Left renal cortex interstitium (tissue), 4 donors: ENCODE results near the gene TARM1. TPM values are rescaled to one million over a fixed set of nuclear protein-coding genes. Genes with fewer than 3 reads are reported as not detected.

ENCODE experiments used
- DNase-seq, 4 donors: peaks; one replicate each; pipeline ENCODE4 v3.0.0-alpha.2; 2013; ENCODE audit warnings: low read depth in 4 of 4, low spot score in 2 of 4, missing footprints in 1 of 4
- polyA plus RNA-seq, 4 donors: library from polyadenylated mRNA; unstranded; fragments of 120-200 nt; gene quantifications; one replicate each; pipeline ENCODE4 v1.2.1, GENCODE V29; 2013; ENCODE audit not compliant: insufficient read length in 4 of 4

TARM1 gene
- polyA plus RNA-seq: under 1 TPM in 2 of 4 donors, not detected in 2; 0.22 to 0.33 TPM

DNA sequence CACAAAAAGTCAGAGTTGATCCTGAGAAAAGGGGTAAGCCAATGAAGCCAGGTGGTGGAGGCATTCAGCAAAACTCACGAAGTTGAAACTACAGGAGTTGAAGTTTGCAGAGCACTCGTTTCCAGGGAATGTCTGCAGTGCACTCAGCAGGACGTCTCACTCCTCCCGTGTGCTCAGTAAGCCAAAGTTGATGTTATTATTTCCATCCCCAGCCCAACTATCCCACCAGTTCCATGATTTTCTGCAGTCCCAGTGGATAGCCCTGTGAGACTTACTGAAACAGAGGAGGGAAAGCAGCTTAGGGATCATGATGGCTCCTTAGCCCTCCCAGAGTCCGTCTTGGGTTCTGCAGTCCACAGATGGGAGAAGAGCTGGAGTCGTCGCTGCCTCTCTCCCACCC, at the start of gene TARM1:
TARM1 (minus strand) TSS at position 334 of the 400 bp plus-strand sequence; CDS start at position 309, 25 bp downstream.
- no peak for DNase-seq

DNA sequence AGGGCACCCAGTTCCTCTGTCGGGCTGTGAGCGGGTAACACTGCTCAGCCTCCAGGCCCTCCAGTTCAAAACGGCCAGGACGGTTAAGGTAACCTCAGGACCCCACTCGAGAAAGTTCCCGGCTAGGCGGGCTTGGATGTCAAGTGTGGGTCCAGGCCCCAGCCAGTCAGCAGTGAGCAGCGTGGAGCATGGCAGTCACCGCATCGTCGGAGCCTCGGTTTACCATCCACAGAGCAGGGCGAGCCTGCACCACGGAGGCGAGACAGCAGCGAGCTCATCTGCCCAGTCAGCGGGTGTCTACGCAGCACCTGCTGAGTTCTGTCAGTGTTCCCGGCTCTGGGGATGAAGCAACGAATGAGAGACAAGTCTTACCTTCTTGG, 48.4 kb upstream of the TARM1 start:
- DNase-seq: no peak

DNA sequence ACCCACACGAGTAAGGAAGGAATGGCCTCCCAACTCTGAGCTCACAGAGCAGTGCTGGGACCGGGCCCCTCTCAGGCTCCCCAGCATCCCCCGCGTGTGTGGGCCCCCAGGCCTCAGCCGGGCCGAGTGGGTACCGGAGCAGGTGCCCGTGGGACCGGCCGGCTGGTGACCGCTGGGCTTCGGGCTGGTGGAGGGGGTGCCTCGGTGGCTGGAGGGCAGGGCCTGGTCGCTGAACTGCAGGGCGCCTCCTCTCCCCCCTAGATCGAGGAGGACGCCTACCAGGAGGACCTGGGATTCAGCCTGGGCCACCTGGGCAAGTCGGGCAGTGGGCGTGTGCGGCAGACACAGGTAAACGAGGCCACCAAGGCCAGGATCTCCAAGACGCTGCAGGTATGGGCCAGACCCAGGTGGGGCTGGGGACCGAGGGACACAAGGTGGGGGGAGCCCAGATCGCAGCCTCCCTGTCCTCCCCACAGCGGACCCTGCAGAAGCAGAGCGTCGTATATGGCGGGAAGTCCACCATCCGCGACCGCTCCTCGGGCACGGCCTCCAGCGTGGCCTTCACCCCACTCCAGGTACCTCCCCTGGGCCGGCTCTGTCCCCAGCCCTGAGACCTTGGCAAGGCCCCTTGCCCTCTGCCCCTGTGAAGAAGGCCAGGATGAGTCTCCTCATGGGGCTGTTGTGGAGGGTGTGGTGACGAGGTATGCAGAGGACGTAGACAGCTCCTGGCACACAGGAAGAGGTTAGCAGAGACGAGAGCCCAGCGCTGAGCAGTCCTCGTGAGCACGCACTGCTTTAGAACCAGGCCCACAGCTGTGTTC, 47.8 kb upstream of the TARM1 start:
- DNase-seq: no peak

DNA sequence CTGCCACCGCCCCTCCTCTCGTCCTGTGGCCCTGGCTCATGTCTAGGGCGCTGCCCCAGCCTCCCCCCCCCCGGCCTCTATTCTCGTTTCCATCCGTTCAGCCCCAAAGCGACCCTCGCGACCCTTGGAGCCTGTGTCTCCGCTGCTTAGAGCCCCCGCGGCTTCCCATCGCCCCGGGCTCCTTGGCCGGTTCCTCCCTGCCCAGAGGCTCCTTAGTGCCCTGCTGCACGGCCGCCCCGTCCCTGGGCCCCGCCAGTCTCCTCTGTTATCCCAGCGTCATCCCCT, 47.2 kb upstream of the TARM1 start:
- no peak for DNase-seq

DNA sequence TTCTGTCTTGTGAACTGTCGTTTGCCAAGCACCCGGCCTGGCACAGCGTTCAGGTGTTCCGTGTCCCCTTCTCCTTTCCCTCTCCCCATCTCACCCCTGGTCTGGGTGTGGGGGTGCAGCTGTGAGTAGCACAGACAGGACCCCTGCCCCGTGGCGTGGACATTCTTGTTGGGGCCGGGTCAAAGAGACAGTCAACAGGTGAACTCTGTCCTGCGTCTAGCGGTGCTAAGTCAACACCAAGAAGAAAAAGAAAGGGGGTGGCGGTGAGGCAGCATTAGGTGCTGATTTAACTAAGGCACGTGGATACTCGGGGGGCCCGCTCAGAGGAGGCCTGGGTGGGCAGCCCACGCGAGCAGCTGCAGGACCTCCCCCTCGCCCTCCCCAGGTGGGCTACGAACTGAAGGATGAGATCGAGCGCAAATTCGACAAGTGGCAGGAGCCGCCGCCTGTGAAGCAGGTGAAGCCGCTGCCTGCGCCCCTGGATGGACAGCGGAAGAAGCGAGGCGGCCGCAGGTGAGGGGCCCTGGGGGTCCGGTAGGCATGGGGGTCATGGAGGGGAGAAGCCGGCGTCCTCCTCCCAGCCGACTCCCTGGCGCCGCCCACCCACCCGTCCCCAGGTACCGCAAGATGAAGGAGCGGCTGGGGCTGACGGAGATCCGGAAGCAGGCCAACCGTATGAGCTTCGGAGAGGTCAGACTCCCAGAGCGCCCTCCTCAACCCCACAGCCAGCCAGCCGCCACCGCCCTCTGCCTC, 46.7 kb upstream of the TARM1 start:
- DNase-seq: no peak

DNA sequence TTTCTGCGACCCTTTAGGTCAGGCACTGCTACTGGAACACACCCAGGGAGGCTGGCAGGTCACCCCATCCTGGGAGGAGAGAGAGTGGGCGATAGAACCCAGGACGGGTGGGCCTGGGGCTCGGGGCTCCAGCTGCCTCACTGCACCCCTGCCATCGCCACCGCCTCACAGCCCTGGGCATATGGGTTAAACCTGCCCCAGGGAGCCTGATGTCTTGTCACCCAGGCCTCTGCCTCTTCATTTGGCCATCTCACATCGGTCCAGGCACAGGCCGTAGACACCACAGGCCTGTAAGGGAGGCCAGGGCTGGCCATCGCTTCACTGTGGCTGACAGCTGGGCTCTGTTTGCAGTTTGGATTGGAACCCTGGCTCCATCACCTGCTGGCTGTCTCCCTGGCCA, 44.5 kb upstream of the TARM1 start:
- DNase-seq: no peak

DNA sequence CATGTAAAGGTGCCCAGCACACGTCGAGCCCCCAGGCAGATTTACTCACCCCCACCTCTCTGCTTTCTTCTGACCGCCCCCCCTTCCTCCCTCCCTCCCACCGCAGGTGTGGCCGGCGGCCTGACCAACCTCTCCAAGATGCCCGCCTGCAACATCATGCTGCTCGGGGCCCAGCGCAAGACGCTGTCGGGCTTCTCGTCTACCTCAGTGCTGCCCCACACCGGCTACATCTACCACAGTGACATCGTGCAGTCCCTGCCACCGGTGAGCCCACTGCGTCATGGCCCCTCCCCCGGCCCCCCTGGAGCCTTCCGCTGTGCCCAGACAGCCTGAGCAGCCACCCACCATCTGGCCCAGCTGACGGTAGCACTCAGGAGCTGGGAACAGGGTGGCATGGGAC, 43.2 kb upstream of the TARM1 start:
- DNase-seq: no peak

DNA sequence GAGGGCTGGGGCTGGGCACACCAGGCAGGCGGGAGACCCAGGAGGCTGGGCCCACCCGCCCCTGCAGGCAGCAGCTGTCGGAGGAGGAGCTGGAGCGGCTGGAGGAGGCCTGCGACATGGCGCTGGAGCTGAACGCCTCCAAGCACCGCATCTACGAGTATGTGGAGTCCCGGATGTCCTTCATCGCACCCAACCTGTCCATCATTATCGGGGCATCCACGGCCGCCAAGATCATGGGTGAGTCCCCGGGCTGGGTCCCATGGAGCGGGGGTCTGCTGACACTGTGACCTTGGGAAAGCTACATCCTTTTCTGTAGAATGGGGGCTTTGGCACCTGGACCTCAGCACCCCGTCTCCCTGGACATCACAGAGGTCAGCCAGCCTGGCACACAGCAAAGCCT, 42.5 kb upstream of the TARM1 start:
- DNase-seq: no peak

DNA sequence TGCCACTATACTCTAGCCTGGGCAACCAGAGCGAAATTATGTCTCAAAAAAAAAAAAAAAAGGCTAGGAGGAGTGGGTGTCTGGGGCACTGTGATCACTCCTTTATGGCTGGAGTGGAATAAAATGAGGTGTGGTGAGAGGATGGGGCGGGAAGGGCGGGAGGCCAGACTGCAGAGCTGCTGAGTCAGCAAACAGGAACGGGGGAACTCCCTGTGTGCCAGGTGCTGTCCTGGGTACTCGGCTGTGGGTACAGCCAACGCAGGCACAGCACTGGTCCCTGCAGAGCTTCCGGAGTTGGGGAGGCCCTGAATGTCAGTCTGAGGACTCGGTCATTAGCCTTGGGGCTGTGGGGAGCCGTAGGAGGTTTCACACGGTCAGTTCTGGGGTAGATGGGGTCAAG, 40.1 kb upstream of the TARM1 start:
- DNase-seq: no peak

DNA sequence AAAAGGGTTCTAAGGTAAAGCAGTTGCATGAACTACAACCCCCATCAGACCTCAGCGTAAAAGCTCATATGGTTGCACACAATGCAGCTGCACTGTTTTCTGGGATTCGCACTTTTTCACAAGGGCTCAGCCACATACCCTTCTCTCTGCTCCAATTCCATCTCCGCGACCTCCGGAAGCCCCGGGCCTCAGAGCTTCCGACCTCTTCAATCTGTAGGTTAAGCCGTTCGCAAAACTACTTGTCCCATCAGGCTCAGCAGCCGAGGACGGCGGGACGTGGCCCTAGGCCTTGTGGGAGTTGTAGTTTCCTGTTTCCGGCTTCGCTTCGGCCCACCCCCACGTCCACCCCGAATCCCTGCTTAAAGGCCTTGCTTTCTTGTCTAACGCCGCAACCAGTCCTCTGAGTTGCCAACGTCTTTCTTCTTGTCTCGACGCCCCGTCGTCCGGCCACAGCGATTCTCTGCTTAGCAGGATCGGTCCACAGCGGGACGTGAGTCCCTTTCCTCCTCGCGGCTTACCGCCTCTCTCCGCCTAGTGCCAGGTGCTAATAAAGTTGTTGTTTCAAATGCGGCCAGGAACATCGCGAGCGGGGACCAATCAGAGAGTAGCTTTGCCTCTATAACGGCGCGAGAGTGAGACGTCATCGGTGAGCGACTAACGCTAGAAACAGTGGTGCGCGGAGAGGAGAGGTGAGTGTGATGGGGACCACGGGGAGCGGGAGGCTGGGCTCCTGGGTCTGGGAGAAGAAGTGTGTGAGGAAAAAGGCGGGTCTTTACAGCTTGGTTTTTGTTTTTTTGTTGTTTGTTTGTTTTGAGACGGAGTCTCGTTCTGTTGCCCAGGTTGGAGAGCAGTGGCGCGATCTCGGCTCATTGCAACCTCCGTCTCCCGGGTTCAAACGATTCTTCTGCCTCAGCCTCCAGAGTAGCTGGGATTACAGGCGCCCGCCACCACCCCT, 34.2 kb upstream of the TARM1 start, which contains the start of the genes PRPF31 and TFPT:
PRPF31 (plus strand) TSS at position 646 of the 955 bp plus-strand sequence. CDS start 2,525 bp downstream, outside the sequence.
TFPT (minus strand) TSS at position 549 of the 955 bp plus-strand sequence; CDS start at position 161, 388 bp downstream.
- DNase-seq: peak; percentile 98 to 100 (median 98)

DNA sequence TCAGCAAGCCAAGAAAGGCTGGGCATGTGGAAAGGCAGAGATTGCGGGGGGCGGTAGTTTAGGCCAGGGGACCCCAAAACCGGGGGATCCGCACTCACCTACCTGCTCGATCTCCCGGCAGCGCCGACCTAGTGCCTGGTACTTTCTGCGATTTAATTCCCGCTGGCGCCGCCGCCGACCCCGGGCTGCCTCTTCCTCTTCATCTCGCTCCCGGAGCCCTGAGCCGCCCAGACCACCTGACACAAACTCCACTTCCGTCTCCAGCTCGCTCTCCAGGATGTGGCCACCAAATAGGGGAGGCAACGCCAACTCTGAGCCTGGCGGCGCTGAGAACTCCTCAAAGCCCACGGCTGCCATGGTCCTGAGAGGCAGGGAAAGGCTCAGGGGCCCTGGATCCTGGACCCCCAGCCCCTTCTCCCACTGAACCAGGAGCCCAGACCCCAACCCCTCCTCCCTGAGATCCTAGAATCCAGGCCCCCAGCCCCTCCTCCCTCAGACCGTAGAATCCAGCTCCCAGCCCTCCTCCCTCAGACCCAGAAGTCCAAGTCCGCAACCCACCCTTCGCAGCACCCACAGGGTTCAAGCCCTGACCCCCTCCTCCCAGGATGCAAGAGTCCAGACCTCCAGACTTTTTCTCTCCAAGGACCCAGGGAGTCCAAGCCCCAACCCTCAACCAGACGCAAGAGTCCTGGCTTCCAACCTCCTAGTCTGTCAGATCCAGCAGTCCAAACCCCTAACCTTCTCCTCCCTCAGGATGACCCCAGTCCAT, 33.4 kb upstream of the TARM1 start:
- no peak for DNase-seq

DNA sequence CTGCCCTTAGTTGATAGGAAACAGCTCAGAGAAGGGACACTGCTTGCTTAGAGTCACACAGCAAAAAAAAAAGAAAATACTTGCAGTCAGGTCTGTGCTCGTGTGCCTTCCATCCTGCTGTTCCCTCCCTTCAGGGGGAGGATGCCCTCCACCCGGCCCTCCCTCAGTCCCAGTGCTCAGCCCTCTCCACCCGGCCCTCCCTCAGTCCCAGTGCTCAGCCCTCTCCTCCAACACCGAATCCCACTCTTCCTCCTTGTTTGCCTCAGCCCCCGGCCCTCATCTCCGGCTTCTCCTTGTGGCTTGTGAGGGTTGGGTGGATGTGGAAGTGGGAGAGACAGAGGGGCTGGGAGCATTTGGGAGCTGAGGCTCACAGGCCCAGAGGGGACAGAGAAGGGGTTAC, 28.5 kb upstream of the TARM1 start:
- DNase-seq: no peak

DNA sequence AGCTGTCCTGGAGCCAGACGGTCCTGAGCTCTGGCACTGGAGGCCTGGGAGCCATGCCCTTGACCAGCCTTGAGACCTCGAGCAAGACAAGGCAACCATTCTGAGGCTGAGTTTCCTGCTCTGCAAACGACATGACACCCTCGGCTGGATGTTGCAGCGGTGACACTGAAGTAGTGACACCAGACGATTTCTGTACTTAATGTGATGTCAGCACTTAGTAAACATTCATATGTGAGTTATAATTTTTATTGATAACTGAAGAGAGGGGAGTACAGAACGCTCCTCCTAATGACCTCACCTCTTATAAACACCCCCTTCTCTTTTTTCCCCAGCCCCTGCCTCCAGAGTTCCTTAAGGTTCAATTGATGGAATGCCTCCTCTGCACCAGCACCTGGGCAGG, 27.3 kb upstream of the TARM1 start:
- DNase-seq: no peak

DNA sequence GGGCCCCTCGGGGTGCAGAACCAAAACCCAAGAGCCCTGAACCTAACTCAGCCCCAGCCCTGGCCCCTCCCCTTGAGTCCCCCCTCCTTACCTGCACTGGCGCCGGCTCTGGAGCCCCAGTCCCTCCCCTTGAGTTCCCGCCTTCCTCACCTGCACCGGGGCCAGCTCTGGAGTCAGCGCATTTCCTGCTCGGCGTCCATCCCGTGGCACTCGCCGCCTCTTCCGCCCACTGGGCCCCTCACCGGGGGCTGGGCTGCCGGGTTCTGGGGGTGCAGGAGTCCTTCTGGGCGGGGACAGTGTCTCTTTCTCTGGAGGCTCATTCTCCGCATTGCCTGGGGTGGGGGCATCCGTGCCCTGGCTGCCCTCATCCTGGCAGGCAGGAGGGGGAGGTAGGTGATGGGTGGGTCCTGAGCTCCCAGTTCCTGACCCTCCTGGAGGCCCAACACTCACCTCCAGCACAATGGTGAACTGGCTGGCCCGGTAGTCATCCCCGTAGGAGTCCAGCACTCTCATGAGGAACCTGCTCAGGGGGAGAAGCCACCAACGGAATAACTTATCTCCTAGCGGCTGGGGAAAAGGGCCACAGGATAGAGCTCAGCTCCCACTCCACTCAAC, 26.8 kb upstream of the TARM1 start:
- no peak for DNase-seq

DNA sequence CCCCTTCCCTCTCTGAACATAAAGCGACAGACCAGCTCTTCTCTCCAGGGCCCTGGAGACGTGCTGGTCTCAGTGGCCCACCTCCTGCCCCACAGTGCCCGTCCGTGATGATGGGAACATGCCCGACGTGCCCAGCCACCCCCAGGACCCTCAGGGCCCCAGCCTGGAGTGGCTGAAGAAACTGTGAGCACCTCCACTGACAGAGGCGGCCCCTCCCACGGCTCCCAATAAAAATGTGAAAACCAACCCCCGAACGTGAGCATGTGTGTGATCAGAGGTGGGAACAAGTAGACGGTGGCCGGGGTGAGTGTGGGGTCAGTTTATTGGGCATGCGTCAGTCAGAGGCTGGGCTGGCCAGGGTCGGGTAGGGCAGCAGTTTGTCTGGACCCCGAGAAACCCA, 25.6 kb upstream of the TARM1 start:
- DNase-seq: no peak

DNA sequence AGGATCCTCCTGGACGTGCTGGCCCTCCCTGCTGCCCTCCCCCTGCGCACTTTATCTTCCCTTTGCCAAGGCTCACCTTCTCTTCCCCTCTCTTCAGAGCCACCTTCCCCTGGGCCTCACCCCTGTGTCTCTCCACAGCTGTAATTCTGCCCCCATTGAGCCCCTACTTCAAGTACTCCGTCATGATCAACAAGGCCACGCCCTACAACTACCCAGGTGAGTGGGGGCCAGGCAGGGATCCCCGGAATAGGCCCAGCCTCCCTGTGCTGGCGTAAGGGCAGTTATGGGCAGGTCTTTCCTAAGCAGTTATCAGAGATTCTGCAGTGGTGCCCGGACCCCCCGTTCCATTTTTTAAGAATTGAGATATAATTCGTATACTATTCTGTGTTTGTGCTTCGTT, 24.6 kb upstream of the TARM1 start:
- no peak for DNase-seq

DNA sequence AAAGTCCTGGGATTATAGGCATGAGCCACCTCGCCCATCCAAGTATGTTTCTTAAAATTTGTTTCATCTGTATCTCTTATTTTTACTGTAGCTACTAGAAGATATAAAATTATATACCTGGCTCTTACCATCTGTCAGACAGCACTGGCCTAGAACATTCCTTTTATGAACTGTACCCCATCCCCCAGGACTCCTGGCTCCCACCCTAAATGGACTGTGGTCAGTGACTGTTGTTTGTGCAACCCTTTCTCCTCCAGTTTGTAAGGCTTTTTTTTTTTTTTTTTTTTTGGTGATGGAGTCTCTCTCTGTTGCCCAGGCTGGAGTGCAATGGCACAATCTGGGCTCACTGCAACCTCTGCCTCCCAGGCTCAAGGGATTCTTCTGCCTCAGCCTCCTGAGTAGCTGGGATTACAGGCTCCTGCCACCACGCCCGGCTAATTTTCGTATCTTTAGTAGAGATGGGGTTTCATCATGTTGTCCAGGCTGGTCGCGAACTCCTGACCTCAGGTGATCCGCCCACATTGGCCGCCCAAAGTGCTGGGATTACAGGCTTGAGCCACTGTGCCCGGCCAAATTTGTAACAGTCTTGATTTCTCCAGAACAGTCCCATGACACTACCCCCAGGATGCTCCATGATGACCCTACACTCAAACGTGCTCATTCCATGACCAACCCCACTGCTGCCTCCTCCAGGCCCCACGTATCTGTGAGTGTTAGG, 24.0 kb upstream of the TARM1 start:
- DNase-seq: no peak

DNA sequence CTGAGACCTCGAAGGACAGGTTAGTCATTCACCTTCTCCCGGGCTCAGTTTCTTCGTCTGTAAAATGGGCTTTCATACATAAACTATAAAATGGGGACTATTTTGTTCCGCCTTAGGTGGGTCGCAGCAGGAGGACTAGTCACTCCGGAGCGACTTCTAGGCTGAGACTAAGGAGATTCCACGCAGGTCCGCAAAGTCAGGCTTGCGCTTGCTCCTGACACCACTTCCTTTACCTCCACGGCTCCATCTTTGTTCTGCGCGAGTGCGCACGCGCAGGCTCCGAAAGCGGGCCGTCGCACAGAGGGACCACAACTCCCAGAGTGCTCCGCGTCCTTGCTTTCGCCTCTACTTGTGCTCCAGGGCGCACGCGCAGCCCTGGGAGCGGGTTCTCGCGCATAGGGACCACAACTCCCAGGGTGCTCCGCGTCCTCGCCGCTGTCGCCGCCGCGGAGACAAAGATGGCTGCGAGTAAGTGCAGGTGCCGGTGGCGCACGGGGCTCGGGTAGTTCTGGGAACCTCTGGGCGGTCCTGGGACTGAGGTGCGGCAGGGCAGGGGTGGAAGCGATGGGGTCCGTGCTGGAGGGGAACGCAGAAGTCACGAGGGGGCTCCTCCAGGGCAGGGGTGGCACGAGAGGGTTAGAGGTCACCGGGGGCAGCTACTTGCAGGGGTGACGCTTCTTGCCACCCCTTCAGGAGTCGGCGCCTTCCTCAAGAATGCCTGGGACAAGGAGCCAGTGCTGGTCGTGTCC, 21.4 kb upstream of the TARM1 start, which contains the start of gene NDUFA3:
NDUFA3 (plus strand) TSS at position 435 of the 749 bp plus-strand sequence; CDS start at position 459, 24 bp downstream.
- DNase-seq: peak; percentile 87 to 98 (median 95)
